Measurements from ENCODE around the gene TPSAB1. TPM values are rescaled to one million over a fixed set of nuclear protein-coding genes. Genes with fewer than 3 reads are reported as not detected.

Gene TPSAB1
- total and polyA plus RNA-seq, 9 donors: 0.83 to 16.2 (median 8.3) TPM; not detected in 2

DNA sequence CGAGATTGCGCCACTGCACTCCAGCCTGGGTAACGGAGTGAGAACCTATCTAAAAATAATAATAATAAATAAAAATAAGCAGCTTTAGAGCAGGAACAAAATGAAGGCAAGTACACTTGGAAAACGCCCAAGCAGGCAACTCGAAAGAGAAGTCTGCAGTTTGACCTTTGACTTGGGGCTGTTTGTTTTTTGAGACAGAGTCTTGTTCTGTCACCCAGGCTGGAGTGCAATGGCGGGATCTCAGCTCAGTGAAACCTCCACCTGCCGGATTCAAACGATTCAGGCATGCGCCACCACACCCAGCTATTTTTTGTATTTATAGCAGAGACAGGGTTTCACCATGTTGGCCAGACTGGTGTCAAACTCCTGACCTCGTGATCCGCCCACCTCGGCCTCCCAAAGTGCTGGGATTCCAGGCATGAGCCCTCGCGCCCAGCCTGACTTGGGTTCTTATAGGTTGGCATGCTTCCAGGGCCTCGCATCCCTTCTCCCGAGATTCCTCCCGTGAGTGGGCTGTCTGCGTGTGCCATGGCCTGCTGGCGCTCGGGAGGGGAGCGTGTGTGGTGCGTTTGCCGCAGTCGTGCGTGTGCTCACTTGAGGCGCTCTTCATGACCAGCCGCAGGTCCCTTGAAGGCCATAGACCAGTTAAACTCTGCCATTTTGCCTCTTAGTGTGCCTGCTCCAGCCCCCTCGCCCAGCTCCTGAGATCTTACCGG, 50.5 kb downstream of the TPSAB1 start:
- no peak for DNase-seq
- H3K27ac ChIP-seq: no peak overlapping the region
- peaks cover 3% of the 10 kb centered on the region for H3K27me3 ChIP-seq
- no peak overlapping the region for H3K4me3 ChIP-seq
- no peak for TF ChIP-seq POLR2A (IDR thresholded peaks at IDR 0.05)
- no peak for TF ChIP-seq EP300 (IDR thresholded peaks at IDR 0.05)
- TF ChIP-seq, protein P1, sequence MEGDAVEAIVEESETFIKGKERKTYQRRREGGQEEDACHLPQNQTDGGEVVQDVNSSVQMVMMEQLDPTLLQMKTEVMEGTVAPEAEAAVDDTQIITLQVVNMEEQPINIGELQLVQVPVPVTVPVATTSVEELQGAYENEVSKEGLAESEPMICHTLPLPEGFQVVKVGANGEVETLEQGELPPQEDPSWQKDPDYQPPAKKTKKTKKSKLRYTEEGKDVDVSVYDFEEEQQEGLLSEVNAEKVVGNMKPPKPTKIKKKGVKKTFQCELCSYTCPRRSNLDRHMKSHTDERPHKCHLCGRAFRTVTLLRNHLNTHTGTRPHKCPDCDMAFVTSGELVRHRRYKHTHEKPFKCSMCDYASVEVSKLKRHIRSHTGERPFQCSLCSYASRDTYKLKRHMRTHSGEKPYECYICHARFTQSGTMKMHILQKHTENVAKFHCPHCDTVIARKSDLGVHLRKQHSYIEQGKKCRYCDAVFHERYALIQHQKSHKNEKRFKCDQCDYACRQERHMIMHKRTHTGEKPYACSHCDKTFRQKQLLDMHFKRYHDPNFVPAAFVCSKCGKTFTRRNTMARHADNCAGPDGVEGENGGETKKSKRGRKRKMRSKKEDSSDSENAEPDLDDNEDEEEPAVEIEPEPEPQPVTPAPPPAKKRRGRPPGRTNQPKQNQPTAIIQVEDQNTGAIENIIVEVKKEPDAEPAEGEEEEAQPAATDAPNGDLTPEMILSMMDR (IDR thresholded peaks at IDR 0.05): no peak
- H3K4me1 ChIP-seq (ENCODE audit: insufficient read depth): no peaks in the 10 kb centered on the region
- intact Hi-C loops (cut with DNase I): no loop called here
- 32 to 43% (median 42%) methylated on average over 29 of the region's 29 CpGs for WGBS, 3 donors
- no peaks in the 10 kb centered on the region for H3K9me3 ChIP-seq
- H3K36me3 ChIP-seq: no peaks in the 10 kb centered on the region

GRCh38 chr16:1291576-1291974, 51.1 kb downstream of the TPSAB1 start:
- TF ChIP-seq EP300 (IDR thresholded peaks at IDR 0.05) (no peak), POLR2A (IDR thresholded peaks at IDR 0.05) (no peak)
- TF ChIP-seq, protein P1 (IDR thresholded peaks at IDR 0.05): no peak
- intact Hi-C loops (cut with DNase I): no loop called here
- Histone ChIP-seq H3K27me3 (peaks cover 3% of the 10 kb centered on the region), H3K4me1 (ENCODE audit: insufficient read depth) (no peaks in the 10 kb centered on the region), H3K9me3 (no peaks in the 10 kb centered on the region), H3K36me3 (no peaks in the 10 kb centered on the region), H3K27ac (no peak overlapping the region), H3K4me3 (no peak overlapping the region)
- no peak for DNase-seq
- WGBS, 3 donors: 9 to 11% (median 11%) methylated on average over 17 of the region's 17 CpGs

Other genes with a start within 250 kb of the TPSAB1 start
- gene SSTR5, start 168.0 kb upstream of the TPSAB1 start, total RNA-seq: not detected
- gene SSTR5, start 168.0 kb upstream of the TPSAB1 start, polyA plus RNA-seq: not detected
- under 1 TPM in 1 of 7 donors, not detected in 6; 0.80 TPM for gene C1QTNF8, start 144.5 kb upstream of the TPSAB1 start, total RNA-seq
- not detected for gene C1QTNF8, start 144.5 kb upstream of the TPSAB1 start, polyA plus RNA-seq
- 100 to 1,000 TPM in 5 of 7 donors, 10 to 100 TPM in 2; 36.5 to 217 (median 120) TPM for gene CACNA1H, start 87.6 kb upstream of the TPSAB1 start, total RNA-seq
- gene CACNA1H, start 87.6 kb upstream of the TPSAB1 start, polyA plus RNA-seq: 10 to 100 TPM in 1 of 2 donors, 1 to 10 TPM in 1; 7.3 to 80.4 TPM
- 1 to 10 TPM in 1 of 7 donors, under 1 TPM in 1, not detected in 5; 0.22 to 1.3 TPM for gene TPSG1, start 15.4 kb upstream of the TPSAB1 start, total RNA-seq
- under 1 TPM in 1 of 2 donors, not detected in 1; 0.08 TPM for gene TPSG1, start 15.4 kb upstream of the TPSAB1 start, polyA plus RNA-seq
- 1 to 10 TPM in 4 of 7 donors, not detected in 3; 1.4 to 7.4 (median 4.4) TPM for gene TPSB2, start 10.5 kb upstream of the TPSAB1 start, total RNA-seq
- 10 to 100 TPM in 1 of 2 donors, 1 to 10 TPM in 1; 1.0 to 17.3 TPM for gene TPSB2, start 10.5 kb upstream of the TPSAB1 start, polyA plus RNA-seq
- under 1 TPM in 3 of 7 donors, not detected in 4; 0.23 to 0.69 (median 0.65) TPM for gene TPSD1, start 15.4 kb downstream of the TPSAB1 start, total RNA-seq
- gene TPSD1, start 15.4 kb downstream of the TPSAB1 start, polyA plus RNA-seq: under 1 TPM in 1 of 2 donors, not detected in 1; 0.56 TPM
- gene UBE2I, start 68.9 kb downstream of the TPSAB1 start, total RNA-seq: 100 to 1,000 TPM in 5 of 7 donors, 10 to 100 TPM in 2; 63.9 to 180 (median 145) TPM
- 100 to 1,000 TPM; 104 to 258 TPM for gene UBE2I, start 68.9 kb downstream of the TPSAB1 start, polyA plus RNA-seq
- gene BAIAP3, start 92.9 kb downstream of the TPSAB1 start, total RNA-seq: 10 to 100 TPM in 1 of 7 donors, 1 to 10 TPM in 5, under 1 TPM in 1; 0.25 to 26.1 (median 2.6) TPM
- under 1 TPM; 0.25 to 0.63 TPM for gene BAIAP3, start 92.9 kb downstream of the TPSAB1 start, polyA plus RNA-seq
- 10 to 100 TPM; 28.6 to 74.6 (median 41.5) TPM for gene TSR3, start 111.2 kb downstream of the TPSAB1 start, total RNA-seq
- 10 to 100 TPM in 1 of 2 donors, 1 to 10 TPM in 1; 6.3 to 40.7 TPM for gene TSR3, start 111.2 kb downstream of the TPSAB1 start, polyA plus RNA-seq
- gene GNPTG, start 111.2 kb downstream of the TPSAB1 start, total RNA-seq: 10 to 100 TPM; 47.8 to 68.1 (median 55.4) TPM
- 10 to 100 TPM; 26.0 to 67.8 TPM for gene GNPTG, start 111.2 kb downstream of the TPSAB1 start, polyA plus RNA-seq
- gene UNKL, start 174.0 kb downstream of the TPSAB1 start, total RNA-seq: 10 to 100 TPM; 13.3 to 39.8 (median 32.5) TPM
- gene UNKL, start 174.0 kb downstream of the TPSAB1 start, polyA plus RNA-seq: 10 to 100 TPM in 1 of 2 donors, 1 to 10 TPM in 1; 7.0 to 44.8 TPM
- gene UQCC4, start 180.0 kb downstream of the TPSAB1 start, total RNA-seq: 10 to 100 TPM; 10.1 to 18.6 (median 15.8) TPM
- 10 to 100 TPM in 1 of 2 donors, 1 to 10 TPM in 1; 4.0 to 17.5 TPM for gene UQCC4, start 180.0 kb downstream of the TPSAB1 start, polyA plus RNA-seq
- under 1 TPM in 1 of 7 donors, not detected in 6; 0.62 TPM for gene PERCC1, start 190.4 kb downstream of the TPSAB1 start, total RNA-seq
- under 1 TPM in 1 of 2 donors, not detected in 1; 0.08 TPM for gene PERCC1, start 190.4 kb downstream of the TPSAB1 start, polyA plus RNA-seq
- gene CCDC154, start 203.9 kb downstream of the TPSAB1 start, total RNA-seq: 1 to 10 TPM; 1.3 to 3.5 (median 2.0) TPM
- 1 to 10 TPM in 1 of 2 donors, not detected in 1; 1.1 TPM for gene CCDC154, start 203.9 kb downstream of the TPSAB1 start, polyA plus RNA-seq
- 10 to 100 TPM; 28.4 to 70.9 (median 62.8) TPM for gene CLCN7, start 234.3 kb downstream of the TPSAB1 start, total RNA-seq
- 10 to 100 TPM; 16.3 to 31.0 TPM for gene CLCN7, start 234.3 kb downstream of the TPSAB1 start, polyA plus RNA-seq
- under 1 TPM in 2 of 7 donors, not detected in 5; 0.15 to 0.40 TPM for gene PTX4, start 248.2 kb downstream of the TPSAB1 start, total RNA-seq
- gene PTX4, start 248.2 kb downstream of the TPSAB1 start, polyA plus RNA-seq: under 1 TPM in 1 of 2 donors, not detected in 1; 0.05 TPM

Data from ovary (tissue), 9 donors.